Transverse colon (tissue), 3 donors: Measurements from ENCODE around the gene HYAL2.

Experiments used
- CTCF ChIP-seq, 5 experiments: fragments of 200-600 bp in 3 of 5; fragments of 450-650 bp in 2 of 5; sonication (generic) in 3 of 5; IDR thresholded peaks; 1 replicate in 2 of 5; 2 replicates in 3 of 5; pipeline ENCODE4 v1.5.1; 2016 to 2017; ENCODE audit warnings: antibody characterized with exemption in 5 of 5, inconsistent platforms in 3 of 5, mild to moderate bottlenecking in 2 of 5, moderate library complexity in 1 of 5
- EP300 ChIP-seq: sonication (generic); formaldehyde crosslinking; IDR thresholded peaks from one replicate; pipeline ENCODE4 v1.6.1; 2017; ENCODE audit warnings: antibody characterized with exemption, low read depth

GRCh38 chr3:50292159-50293078, 30.1 kb downstream of the HYAL2 start, which contains the start of gene IFRD2:
- TF ChIP-seq EP300: no peak
- TF ChIP-seq CTCF (IDR thresholded peaks at IDR 0.05): peak in 1 of 5 experiments; percentile 19
